Measurements from ENCODE around the gene EPHA4. TPM values are rescaled to one million over a fixed set of nuclear protein-coding genes. Genes with fewer than 3 reads are reported as not detected.

Gene EPHA4
- total RNA-seq, 1 experiment from 2014 or later: 3.2 TPM

DNA sequence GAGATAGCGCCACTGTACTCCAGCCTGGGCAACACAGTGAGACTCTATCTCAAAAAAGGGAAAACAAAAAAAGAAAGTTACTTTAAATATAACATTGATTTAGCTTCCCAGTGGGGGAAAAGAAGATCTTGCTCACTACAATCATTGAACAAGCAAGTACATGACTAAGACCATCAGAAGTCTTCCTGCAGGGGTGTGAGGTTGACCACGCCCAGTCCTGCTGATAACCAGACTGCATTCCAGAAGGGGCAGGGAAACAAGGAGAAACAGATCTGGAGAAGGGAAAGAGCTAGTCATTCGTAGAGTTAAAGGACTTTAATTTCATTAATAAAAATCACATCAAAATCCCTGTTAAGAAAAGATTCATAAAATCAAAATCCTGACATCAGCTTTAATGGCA, 77.5 kb downstream of the EPHA4 start:
- TF ChIP-seq CTCF (IDR thresholded peaks at IDR 0.05; ENCODE audit: unreplicated experiment): no peak
- BruUV-seq (replicated peaks): no TSS peak
- intact Hi-C loops (cut with micrococcal nuclease; ENCODE audit: unreplicated experiment): no loop called here
- Mint-ChIP-seq H3K9me3 (ENCODE audit: low read depth, unreplicated experiment) (no peaks in the 10 kb centered on the region), H3K27me3 (ENCODE audit: unreplicated experiment) (no peaks in the 10 kb centered on the region), H3K36me3 (ENCODE audit: insufficient read depth, unreplicated experiment) (no peaks in the 10 kb centered on the region), H3K27ac (ENCODE audit: unreplicated experiment) (no peak overlapping the region), H3K4me3 (ENCODE audit: low read depth, unreplicated experiment) (no peak overlapping the region), H3K4me1 (ENCODE audit: low read depth, unreplicated experiment) (peaks cover 9% of the 10 kb centered on the region)
- CTCF ChIA-PET: interaction anchor here (0.6 to 0.7 kb wide), 4 partner anchors 13 to 1859 kb away, joined by 3 to 7 read pairs (median 4); no protein-coding TSS in a partner anchor
- DNase-seq: peak; percentile 21

DNA sequence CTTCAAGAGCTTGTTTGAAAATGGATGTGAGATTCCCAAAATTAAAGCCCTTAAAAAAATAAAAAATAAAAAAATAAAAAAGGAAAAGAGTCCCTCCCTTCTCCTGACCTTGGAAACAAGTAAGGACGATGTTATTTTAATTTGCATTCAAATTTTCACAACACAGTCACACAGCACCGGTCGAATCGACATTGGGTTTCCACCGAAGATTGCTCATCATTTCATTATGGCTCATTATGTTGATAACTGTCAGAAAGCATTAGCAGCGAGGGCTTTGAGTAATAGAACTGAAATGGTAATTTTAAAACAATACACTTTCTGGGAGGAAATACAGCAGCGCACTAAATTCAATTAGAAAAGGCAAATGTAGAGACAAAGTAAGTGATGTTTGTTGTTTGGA, 78.7 kb downstream of the EPHA4 start:
- intact Hi-C loops (cut with micrococcal nuclease; ENCODE audit: unreplicated experiment): no loop called here
- no peaks in the 10 kb centered on the region for H3K9me3 Mint-ChIP-seq (ENCODE audit: low read depth, unreplicated experiment)
- no peak for DNase-seq
- CTCF ChIA-PET: no interaction called here
- no peaks in the 10 kb centered on the region for H3K36me3 Mint-ChIP-seq (ENCODE audit: insufficient read depth, unreplicated experiment)
- TF ChIP-seq CTCF (IDR thresholded peaks at IDR 0.05; ENCODE audit: unreplicated experiment): no peak
- H3K27ac Mint-ChIP-seq (ENCODE audit: unreplicated experiment): no peak overlapping the region
- H3K4me3 Mint-ChIP-seq (ENCODE audit: low read depth, unreplicated experiment): no peak overlapping the region
- peaks cover 9% of the 10 kb centered on the region for H3K4me1 Mint-ChIP-seq (ENCODE audit: low read depth, unreplicated experiment)
- H3K27me3 Mint-ChIP-seq (ENCODE audit: unreplicated experiment): no peaks in the 10 kb centered on the region
- BruUV-seq (replicated peaks): no TSS peak

DNA sequence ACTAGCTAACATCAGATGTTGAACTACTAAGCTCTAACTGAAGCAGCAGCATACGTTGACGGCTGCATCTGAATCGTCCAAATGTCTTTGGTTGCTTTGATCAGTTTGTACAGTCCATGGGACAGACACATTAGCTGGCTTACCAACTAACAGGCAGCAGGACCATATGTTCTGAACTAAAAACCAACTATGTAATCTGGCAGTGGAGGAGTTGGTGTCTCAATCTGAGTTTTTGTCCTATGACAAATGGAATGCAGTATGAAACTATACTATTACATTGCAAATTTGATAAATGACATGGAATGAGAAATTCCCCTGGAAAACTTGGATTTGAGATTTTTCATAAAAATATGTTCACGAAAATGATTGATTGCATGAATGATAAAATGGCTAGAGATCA, 79.5 kb downstream of the EPHA4 start:
- H3K36me3 Mint-ChIP-seq (ENCODE audit: insufficient read depth, unreplicated experiment): no peaks in the 10 kb centered on the region
- CTCF ChIA-PET: interaction anchor here (1.2 kb wide), 1 partner anchor 8 kb away, joined by 3 read pairs; no protein-coding TSS in a partner anchor

GRCh38 chr2:221490506-221491060, 81.5 kb downstream of the EPHA4 start:
- CTCF ChIA-PET: no interaction called here
- Mint-ChIP-seq H3K9me3 (ENCODE audit: low read depth, unreplicated experiment) (no peaks in the 10 kb centered on the region), H3K4me1 (ENCODE audit: low read depth, unreplicated experiment) (peaks cover 9% of the 10 kb centered on the region), H3K27ac (ENCODE audit: unreplicated experiment) (no peak overlapping the region), H3K27me3 (ENCODE audit: unreplicated experiment) (no peaks in the 10 kb centered on the region), H3K36me3 (ENCODE audit: insufficient read depth, unreplicated experiment) (no peaks in the 10 kb centered on the region), H3K4me3 (ENCODE audit: low read depth, unreplicated experiment) (no peak overlapping the region)
- no TSS peak for BruUV-seq (replicated peaks)
- no peak for TF ChIP-seq CTCF (IDR thresholded peaks at IDR 0.05; ENCODE audit: unreplicated experiment)
- intact Hi-C loops (cut with micrococcal nuclease; ENCODE audit: unreplicated experiment): no loop called here
- DNase-seq: no peak

More for the DNA sequence above, 79.5 kb downstream of the EPHA4 start:
- Mint-ChIP-seq H3K4me3 (ENCODE audit: low read depth, unreplicated experiment) (no peak overlapping the region), H3K27me3 (ENCODE audit: unreplicated experiment) (no peaks in the 10 kb centered on the region), H3K9me3 (ENCODE audit: low read depth, unreplicated experiment) (no peaks in the 10 kb centered on the region), H3K4me1 (ENCODE audit: low read depth, unreplicated experiment) (peaks cover 9% of the 10 kb centered on the region), H3K27ac (ENCODE audit: unreplicated experiment) (no peak overlapping the region)
- DNase-seq: no peak
- BruUV-seq (replicated peaks): no TSS peak
- intact Hi-C loops (cut with micrococcal nuclease; ENCODE audit: unreplicated experiment): no loop called here
- no peak for TF ChIP-seq CTCF (IDR thresholded peaks at IDR 0.05; ENCODE audit: unreplicated experiment)
